ENCODE data around the gene LGALS12. TPM values are rescaled to one million over a fixed set of nuclear protein-coding genes. Genes with fewer than 3 reads are reported as not detected.

LGALS12 gene
- total and polyA plus RNA-seq, 10 of the 15 experiments (the other 5 are each of a cell fraction or from before 2014, with no cell fraction given), result not detected

GRCh38 chr11:63564056-63564774 is 58.3 kb downstream of the LGALS12 start (continued):
- no peak for TF ChIP-seq ZNF207 (IDR thresholded peaks at IDR 0.05; ENCODE audit: borderline replicate concordance)
- TF ChIP-seq, protein P1, sequence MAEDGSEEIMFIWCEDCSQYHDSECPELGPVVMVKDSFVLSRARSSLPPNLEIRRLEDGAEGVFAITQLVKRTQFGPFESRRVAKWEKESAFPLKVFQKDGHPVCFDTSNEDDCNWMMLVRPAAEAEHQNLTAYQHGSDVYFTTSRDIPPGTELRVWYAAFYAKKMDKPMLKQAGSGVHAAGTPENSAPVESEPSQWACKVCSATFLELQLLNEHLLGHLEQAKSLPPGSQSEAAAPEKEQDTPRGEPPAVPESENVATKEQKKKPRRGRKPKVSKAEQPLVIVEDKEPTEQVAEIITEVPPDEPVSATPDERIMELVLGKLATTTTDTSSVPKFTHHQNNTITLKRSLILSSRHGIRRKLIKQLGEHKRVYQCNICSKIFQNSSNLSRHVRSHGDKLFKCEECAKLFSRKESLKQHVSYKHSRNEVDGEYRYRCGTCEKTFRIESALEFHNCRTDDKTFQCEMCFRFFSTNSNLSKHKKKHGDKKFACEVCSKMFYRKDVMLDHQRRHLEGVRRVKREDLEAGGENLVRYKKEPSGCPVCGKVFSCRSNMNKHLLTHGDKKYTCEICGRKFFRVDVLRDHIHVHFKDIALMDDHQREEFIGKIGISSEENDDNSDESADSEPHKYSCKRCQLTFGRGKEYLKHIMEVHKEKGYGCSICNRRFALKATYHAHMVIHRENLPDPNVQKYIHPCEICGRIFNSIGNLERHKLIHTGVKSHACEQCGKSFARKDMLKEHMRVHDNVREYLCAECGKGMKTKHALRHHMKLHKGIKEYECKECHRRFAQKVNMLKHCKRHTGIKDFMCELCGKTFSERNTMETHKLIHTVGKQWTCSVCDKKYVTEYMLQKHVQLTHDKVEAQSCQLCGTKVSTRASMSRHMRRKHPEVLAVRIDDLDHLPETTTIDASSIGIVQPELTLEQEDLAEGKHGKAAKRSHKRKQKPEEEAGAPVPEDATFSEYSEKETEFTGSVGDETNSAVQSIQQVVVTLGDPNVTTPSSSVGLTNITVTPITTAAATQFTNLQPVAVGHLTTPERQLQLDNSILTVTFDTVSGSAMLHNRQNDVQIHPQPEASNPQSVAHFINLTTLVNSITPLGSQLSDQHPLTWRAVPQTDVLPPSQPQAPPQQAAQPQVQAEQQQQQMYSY (CRISPR knock-in tag; IDR thresholded peaks at IDR 0.05), result no peak
- no peak for TF ChIP-seq PAX8 (IDR thresholded peaks at IDR 0.05)
- peak; percentile 48 to 56; a peak in 3 of 4 replicates for TF ChIP-seq IKZF2 (IDR thresholded peaks at IDR 0.05)
- no peak for TF ChIP-seq SMAD5 (IDR thresholded peaks at IDR 0.05; ENCODE audit: low read depth)
- 0 out of 2 replicates have a peak, but pooled peaks have one; percentile 30 for TF ChIP-seq ZBED1 (IDR thresholded peaks at IDR 0.05; ENCODE audit: borderline replicate concordance)
- no peak for TF ChIP-seq GABPA (IDR thresholded peaks at IDR 0.05; ENCODE audit: low read depth)

GRCh38 chr11:63564784-63565350 is 59.0 kb downstream of the LGALS12 start:
- Histone ChIP-seq H3K27me3 (replicated peaks in 1 of 2; ENCODE audit: control insufficient read depth in 2 of 2, insufficient read depth in 2 of 2, low read length in 1 of 2) (no peaks in the 10 kb centered on the region), H3K9ac (ENCODE audit: control insufficient read depth, insufficient read depth, low read length) (no peak overlapping the region; the same call in 1 of the 2 replicates), H3K4me2 (ENCODE audit: control insufficient read depth, insufficient read depth) (peak overlapping the region; percentile 77), H3K36me3 (ENCODE audit: control insufficient read depth in 2 of 2, insufficient read depth in 2 of 2, low read length in 1 of 2) (no peaks in the 10 kb centered on the region), H4K20me1 (ENCODE audit: control insufficient read depth, insufficient read depth) (no peaks in the 10 kb centered on the region), H3K9me3 (replicated peaks; ENCODE audit: control insufficient read depth, insufficient read depth, low read length) (no peaks in the 10 kb centered on the region), H3K4me3 (0 out of 2 replicates have a peak overlapping the region, but pooled peaks have one; percentile 3), H3K79me2 (ENCODE audit: control insufficient read depth, insufficient read depth, low read length) (no peaks in the 10 kb centered on the region), H2AFZ (ENCODE audit: control insufficient read depth, low read depth, low read length) (peak overlapping the region; percentile 36; the same call in 1 of the 2 replicates), H3K4me1 (ENCODE audit: control insufficient read depth, insufficient read depth, low read length) (peaks cover 48% of the 10 kb centered on the region), H3K27ac (ENCODE audit: control insufficient read depth, insufficient read depth) (peak overlapping the region; percentile 73)
- in situ Hi-C loops (cut with MboI) (no loop called here), intact Hi-C loops (cut with micrococcal nuclease; ENCODE audit: unreplicated experiment) (no loop called here)
- BruUV-seq (replicated peaks), result no TSS peak
- RAD21 ChIA-PET (ENCODE audit: unreplicated experiment), result interaction anchor here (1.1 to 3.9 kb wide), 2 partner anchors 28 to 85 kb away, joined by 7 to 16 read pairs; partner anchors contain the start of gene PLAAT4
- FAIRE-seq, result no peak
- DNase-seq (ENCODE audit: low read depth, low spot score), result no peak
- CTCF ChIA-PET, result interaction anchor here (0.6 to 3.7 kb wide), 4 partner anchors 9 to 86 kb away, joined by 3 to 12 read pairs (median 4); no protein-coding TSS in a partner anchor
- WGBS (ENCODE audit: insufficient coverage, insufficient replicate concordance, low lambda C conversion rate, missing lambda C conversion rate), result 39% methylated on average over 4 of the region's 4 CpGs
- SMC1A ChIA-PET (ENCODE audit: uncharacterized antibody, unreplicated experiment), result interaction anchor here (0.8 to 1.8 kb wide), 3 partner anchors 10 to 86 kb away, joined by 3 to 8 read pairs (median 4); partner anchors contain the start of gene PLAAT4
- TF ChIP-seq ZNF217 (IDR thresholded peaks at IDR 0.05), result no peak
- TF ChIP-seq SPI1 (IDR thresholded peaks at IDR 0.05; ENCODE audit: borderline replicate concordance, insufficient read depth, low read depth, low read length), result peak; percentile 63; the same call in 1 of the 2 replicates
- no peak for TF ChIP-seq ZNF24 (IDR thresholded peaks at IDR 0.05)
- no peak for TF ChIP-seq STAT1 (conservative IDR thresholded peaks at IDR 0.05)
- no peak for TF ChIP-seq ZBTB11 (CRISPR knock-in tag; IDR thresholded peaks at IDR 0.05)
- POLR2A ChIA-PET, result interaction anchor here (0.5 to 0.8 kb wide), 2 partner anchors 11 to 132 kb away, joined by 3 to 5 read pairs; no protein-coding TSS in a partner anchor
- ATAC-seq, result no peak

All from GM12878 (cell line).